Mucosa of rectum (tissue), 2 donors: ENCODE measurements around the gene ABTB2.

Source experiments
- H3K27ac ChIP-seq, 2 donors: one replicate each; pipeline ENCODE4 v1.7.0; 2013; ENCODE audit warnings: inconsistent platforms in 2 of 2, low read depth in 2 of 2, low read length in 2 of 2
- H3K27me3 ChIP-seq, 2 donors: one replicate each; pipeline ENCODE4 v1.7.0; 2013; ENCODE audit warnings: low read length in 2 of 2; ENCODE audit not compliant: control insufficient read depth in 2 of 2, insufficient read depth in 2 of 2
- H3K36me3 ChIP-seq, 2 donors: one replicate each; pipeline ENCODE4 v1.7.0; 2013; ENCODE audit warnings: low read length in 2 of 2; ENCODE audit not compliant: control insufficient read depth in 2 of 2, insufficient read depth in 2 of 2
- H3K4me1 ChIP-seq, 2 donors: one replicate each; pipeline ENCODE4 v1.7.0; 2013; ENCODE audit warnings: low read length in 2 of 2, mild to moderate bottlenecking in 1 of 2; ENCODE audit not compliant: control insufficient read depth in 2 of 2, insufficient read depth in 2 of 2
- H3K4me3 ChIP-seq, 2 donors: one replicate each; pipeline ENCODE4 v1.7.0; 2013; ENCODE audit warnings: low read length in 2 of 2
- H3K9ac ChIP-seq, 2 donors: one replicate each; pipeline ENCODE4 v1.7.0; 2013; ENCODE audit warnings: low read length in 2 of 2, low read depth in 1 of 2, mild to moderate bottlenecking in 1 of 2
- H3K9me3 ChIP-seq, 2 donors: one replicate each; pipeline ENCODE4 v1.7.0; 2013; ENCODE audit warnings: low read length in 2 of 2; ENCODE audit not compliant: control insufficient read depth in 2 of 2
- donor health status: healthy.
- donor health status: Normal muscosa, but diverticular disease.

ABTB2 gene

GRCh38 chr11:34214961-34215805 is 142.6 kb downstream of the ABTB2 start:
- H3K27me3 ChIP-seq = no peaks in the 10 kb centered on the region

GRCh38 chr11:34213366-34213765 is 144.4 kb downstream of the ABTB2 start:
- Histone ChIP-seq H3K27ac (no peak overlapping the region), H3K9me3 (no peaks in the 10 kb centered on the region), H3K4me3 (no peak overlapping the region), H3K27me3 (no peaks in the 10 kb centered on the region), H3K36me3 (no peaks in the 10 kb centered on the region), H3K9ac (no peak overlapping the region), H3K4me1 (no peaks in the 10 kb centered on the region)

More at GRCh38 chr11:34214961-34215805, 142.6 kb downstream of the ABTB2 start:
- Histone ChIP-seq H3K36me3 (no peaks in the 10 kb centered on the region), H3K27ac (no peak overlapping the region), H3K9me3 (no peaks in the 10 kb centered on the region), H3K4me1 (no peaks in the 10 kb centered on the region), H3K9ac (no peak overlapping the region), H3K4me3 (no peak overlapping the region)

- no peaks in the 10 kb centered on the region for H3K36me3 ChIP-seq
- no peak overlapping the region for H3K27ac ChIP-seq
- no peaks in the 10 kb centered on the region for H3K4me1 ChIP-seq
- H3K27me3 ChIP-seq = no peaks in the 10 kb centered on the region
- no peak overlapping the region for H3K4me3 ChIP-seq
- no peaks in the 10 kb centered on the region for H3K9me3 ChIP-seq
- no peak overlapping the region for H3K9ac ChIP-seq
These were observed 145.2 kb downstream of the ABTB2 start for GRCh38 chr11:34212566-34212965.

- Histone ChIP-seq H3K9ac (no peak overlapping the region), H3K9me3 (no peaks in the 10 kb centered on the region), H3K4me3 (no peak overlapping the region), H3K4me1 (no peaks in the 10 kb centered on the region), H3K27ac (no peak overlapping the region), H3K27me3 (no peaks in the 10 kb centered on the region), H3K36me3 (no peaks in the 10 kb centered on the region)
These were observed 148.0 kb downstream of the ABTB2 start for GRCh38 chr11:34209809-34210208.

GRCh38 chr11:34208266-34209135 is 149.3 kb downstream of the ABTB2 start:
- Histone ChIP-seq H3K4me3 (no peak overlapping the region), H3K9ac (no peak overlapping the region), H3K4me1 (no peaks in the 10 kb centered on the region), H3K27me3 (no peaks in the 10 kb centered on the region), H3K27ac (no peak overlapping the region), H3K9me3 (no peaks in the 10 kb centered on the region), H3K36me3 (no peaks in the 10 kb centered on the region)

GRCh38 chr11:34207487-34208180 is 150.2 kb downstream of the ABTB2 start:
- Histone ChIP-seq H3K27ac (no peak overlapping the region), H3K4me3 (no peak overlapping the region), H3K9me3 (no peaks in the 10 kb centered on the region), H3K4me1 (no peaks in the 10 kb centered on the region), H3K36me3 (no peaks in the 10 kb centered on the region), H3K27me3 (no peaks in the 10 kb centered on the region), H3K9ac (no peak overlapping the region)

GRCh38 chr11:34206407-34207300 is 151.2 kb downstream of the ABTB2 start:
- no peak overlapping the region for H3K9ac ChIP-seq
- no peak overlapping the region for H3K27ac ChIP-seq
- no peak overlapping the region for H3K4me3 ChIP-seq
- H3K4me1 ChIP-seq = no peaks in the 10 kb centered on the region
- no peaks in the 10 kb centered on the region for H3K9me3 ChIP-seq
- H3K27me3 ChIP-seq = no peaks in the 10 kb centered on the region
- no peaks in the 10 kb centered on the region for H3K36me3 ChIP-seq

GRCh38 chr11:34205326-34206035 is 152.3 kb downstream of the ABTB2 start:
- Histone ChIP-seq H3K27ac (no peak overlapping the region), H3K4me3 (no peak overlapping the region), H3K36me3 (no peaks in the 10 kb centered on the region), H3K9ac (no peak overlapping the region), H3K27me3 (no peaks in the 10 kb centered on the region), H3K9me3 (no peaks in the 10 kb centered on the region), H3K4me1 (no peaks in the 10 kb centered on the region)
